ENCODE results near the gene PTH2. TPM values are rescaled to one million over a fixed set of nuclear protein-coding genes. Genes with fewer than 3 reads are reported as not detected.
"Not testable (repeated sequence)": the region's sequence is repeated elsewhere in the genome, so short reads cannot be mapped to it uniquely, and the experiment has no call there.

Gene PTH2
- total and polyA plus RNA-seq, 2 donors: not detected

GRCh38 chr19:49389406-49389805, 33.8 kb downstream of the PTH2 start:
- 97% methylated on average over 20 of the region's 20 CpGs for WGBS
- H3K36me3 ChIP-seq (ENCODE audit: control insufficient read depth in 2 of 2, insufficient read depth in 2 of 2, low read length in 1 of 2): no peaks in the 10 kb centered on the region
- DNase-seq (ENCODE audit: low read depth in 6 of 9, low spot score in 9 of 9): no peak

GRCh38 chr19:49387936-49388372, 35.3 kb downstream of the PTH2 start, which contains the start of gene KASH5:
KASH5 (plus strand) TSS chr19:49388249; CDS start chr19:49390884, 2,635 bp downstream.
- Histone ChIP-seq H3K4me1 (ENCODE audit: control insufficient read depth in 2 of 2, insufficient read depth in 2 of 2, low read length in 2 of 2) (peaks cover 0 to 5% of the 10 kb centered on the region in 2 donors), H3K27me3 (ENCODE audit: control insufficient read depth in 2 of 2, insufficient read depth in 1 of 2, low read length in 1 of 2) (peaks cover 0 to 10% of the 10 kb centered on the region in 2 donors), H3K4me3 (ENCODE audit: low read length in 2 of 2) (peak within 1 kb of the TSS in 1 of 2 donors; percentile 15), H3K9me3 (ENCODE audit: control insufficient read depth in 2 of 2, insufficient read depth in 1 of 2, low read length in 1 of 2) (peaks cover 0 to 17% of the 10 kb centered on the region in 2 donors), H3K36me3 (ENCODE audit: control insufficient read depth in 2 of 2, insufficient read depth in 2 of 2, low read length in 1 of 2) (no peaks in the 10 kb centered on the region), H3K27ac (ENCODE audit: low read depth in 1 of 2, low read length in 1 of 2) (no peak within 1 kb of the TSS)
- DNase-seq (ENCODE audit: low read depth in 6 of 9, low spot score in 9 of 9): peak in 4 of 9 donors; percentile 41 to 65 (median 48)
- 54% methylated on average over 40 of the region's 40 CpGs for WGBS

More at GRCh38 chr19:49389406-49389805, 33.8 kb downstream of the PTH2 start:
- Histone ChIP-seq H3K4me3 (ENCODE audit: low read length in 2 of 2) (no peak overlapping the region), H3K27ac (ENCODE audit: low read depth in 1 of 2, low read length in 1 of 2) (no peak overlapping the region), H3K9me3 (ENCODE audit: control insufficient read depth in 2 of 2, insufficient read depth in 1 of 2, low read length in 1 of 2) (peaks cover 0 to 17% of the 10 kb centered on the region in 2 donors), H3K4me1 (ENCODE audit: control insufficient read depth in 2 of 2, insufficient read depth in 2 of 2, low read length in 2 of 2) (peaks cover 0 to 12% of the 10 kb centered on the region in 2 donors), H3K27me3 (ENCODE audit: control insufficient read depth in 2 of 2, insufficient read depth in 1 of 2, low read length in 1 of 2) (peaks cover 0 to 17% of the 10 kb centered on the region in 2 donors)

GRCh38 chr19:49383599-49383998, 39.6 kb downstream of the PTH2 start:
- no peak for DNase-seq (ENCODE audit: low read depth in 6 of 9, low spot score in 9 of 9)
- peaks cover 0 to 8% of the 10 kb centered on the region in 2 donors for H3K9me3 ChIP-seq (ENCODE audit: control insufficient read depth in 2 of 2, insufficient read depth in 1 of 2, low read length in 1 of 2)
- H3K36me3 ChIP-seq (ENCODE audit: control insufficient read depth in 2 of 2, insufficient read depth in 2 of 2, low read length in 1 of 2): no peaks in the 10 kb centered on the region
- H3K4me1 ChIP-seq (ENCODE audit: control insufficient read depth in 2 of 2, insufficient read depth in 2 of 2, low read length in 2 of 2): no peaks in the 10 kb centered on the region
- no peak overlapping the region for H3K27ac ChIP-seq (ENCODE audit: low read depth in 1 of 2, low read length in 1 of 2)
- H3K27me3 ChIP-seq (ENCODE audit: control insufficient read depth in 2 of 2, insufficient read depth in 1 of 2, low read length in 1 of 2): peaks cover 0 to 4% of the 10 kb centered on the region in 2 donors
- 95% methylated on average over 1 of the region's 1 CpG for WGBS
- no peak overlapping the region for H3K4me3 ChIP-seq (ENCODE audit: low read length in 2 of 2)

GRCh38 chr19:49382639-49383038, 40.6 kb downstream of the PTH2 start:
- Histone ChIP-seq H3K9me3 (ENCODE audit: control insufficient read depth in 2 of 2, insufficient read depth in 1 of 2, low read length in 1 of 2) (no peaks in the 10 kb centered on the region), H3K27ac (ENCODE audit: low read depth in 1 of 2, low read length in 1 of 2) (no peak overlapping the region), H3K36me3 (ENCODE audit: control insufficient read depth in 2 of 2, insufficient read depth in 2 of 2, low read length in 1 of 2) (no peaks in the 10 kb centered on the region), H3K27me3 (ENCODE audit: control insufficient read depth in 2 of 2, insufficient read depth in 1 of 2, low read length in 1 of 2) (peaks cover 0 to 4% of the 10 kb centered on the region in 2 donors), H3K4me3 (ENCODE audit: low read length in 2 of 2) (no peak overlapping the region), H3K4me1 (ENCODE audit: control insufficient read depth in 2 of 2, insufficient read depth in 2 of 2, low read length in 2 of 2) (no peaks in the 10 kb centered on the region)
- WGBS: 97% methylated on average over 5 of the region's 5 CpGs
- DNase-seq (ENCODE audit: low read depth in 6 of 9, low spot score in 9 of 9): no peak

- H3K27ac ChIP-seq (ENCODE audit: low read depth in 1 of 2, low read length in 1 of 2): no peak overlapping the region
- no peaks in the 10 kb centered on the region for H3K9me3 ChIP-seq (ENCODE audit: control insufficient read depth in 2 of 2, insufficient read depth in 1 of 2, low read length in 1 of 2)
- H3K4me1 ChIP-seq (ENCODE audit: control insufficient read depth in 2 of 2, insufficient read depth in 2 of 2, low read length in 2 of 2): no peaks in the 10 kb centered on the region
- peaks cover 0 to 4% of the 10 kb centered on the region in 2 donors for H3K27me3 ChIP-seq (ENCODE audit: control insufficient read depth in 2 of 2, insufficient read depth in 1 of 2, low read length in 1 of 2)
- H3K36me3 ChIP-seq (ENCODE audit: control insufficient read depth in 2 of 2, insufficient read depth in 2 of 2, low read length in 1 of 2): no peaks in the 10 kb centered on the region
- DNase-seq (ENCODE audit: low read depth in 6 of 9, low spot score in 9 of 9): no peak
- 97% methylated on average over 3 of the region's 3 CpGs for WGBS
- H3K4me3 ChIP-seq (ENCODE audit: low read length in 2 of 2): no peak overlapping the region
Measured at GRCh38 chr19:49380391-49380790, 42.9 kb downstream of the PTH2 start.

GRCh38 chr19:49378512-49378911, 44.7 kb downstream of the PTH2 start:
- no peak overlapping the region for H3K27ac ChIP-seq (ENCODE audit: low read depth in 1 of 2, low read length in 1 of 2)
- no peak for DNase-seq (ENCODE audit: low read depth in 6 of 9, low spot score in 9 of 9)
- no peaks in the 10 kb centered on the region for H3K4me1 ChIP-seq (ENCODE audit: control insufficient read depth in 2 of 2, insufficient read depth in 2 of 2, low read length in 2 of 2)
- no peak overlapping the region for H3K4me3 ChIP-seq (ENCODE audit: low read length in 2 of 2)
- no peaks in the 10 kb centered on the region for H3K9me3 ChIP-seq (ENCODE audit: control insufficient read depth in 2 of 2, insufficient read depth in 1 of 2, low read length in 1 of 2)
- H3K36me3 ChIP-seq (ENCODE audit: control insufficient read depth in 2 of 2, insufficient read depth in 2 of 2, low read length in 1 of 2): no peaks in the 10 kb centered on the region
- WGBS: 77% methylated on average over 3 of the region's 3 CpGs
- peaks cover 0 to 7% of the 10 kb centered on the region in 2 donors for H3K27me3 ChIP-seq (ENCODE audit: control insufficient read depth in 2 of 2, insufficient read depth in 1 of 2, low read length in 1 of 2)

- H3K27me3 ChIP-seq (ENCODE audit: control insufficient read depth in 2 of 2, insufficient read depth in 1 of 2, low read length in 1 of 2): peaks cover 0 to 7% of the 10 kb centered on the region in 2 donors
- H3K36me3 ChIP-seq (ENCODE audit: control insufficient read depth in 2 of 2, insufficient read depth in 2 of 2, low read length in 1 of 2): no peaks in the 10 kb centered on the region
- H3K4me1 ChIP-seq (ENCODE audit: control insufficient read depth in 2 of 2, insufficient read depth in 2 of 2, low read length in 2 of 2): no peaks in the 10 kb centered on the region
- DNase-seq (ENCODE audit: low read depth in 6 of 9, low spot score in 9 of 9): no peak
- H3K4me3 ChIP-seq (ENCODE audit: low read length in 2 of 2): no peak overlapping the region
- WGBS: 94% methylated on average over 16 of the region's 16 CpGs
- peaks cover under 1 to 7% of the 10 kb centered on the region in 2 donors for H3K9me3 ChIP-seq (ENCODE audit: control insufficient read depth in 2 of 2, insufficient read depth in 1 of 2, low read length in 1 of 2)
- H3K27ac ChIP-seq (ENCODE audit: low read depth in 1 of 2, low read length in 1 of 2): no peak overlapping the region
Measured at GRCh38 chr19:49374665-49375434, 48.4 kb downstream of the PTH2 start.

GRCh38 chr19:49373174-49373573, 50.1 kb downstream of the PTH2 start:
- H3K36me3 ChIP-seq (ENCODE audit: control insufficient read depth in 2 of 2, insufficient read depth in 2 of 2, low read length in 1 of 2); H3K27me3 ChIP-seq (ENCODE audit: control insufficient read depth in 2 of 2, insufficient read depth in 1 of 2, low read length in 1 of 2); DNase-seq (ENCODE audit: low read depth in 6 of 9, low spot score in 9 of 9); H3K27ac ChIP-seq (ENCODE audit: low read depth in 1 of 2, low read length in 1 of 2); H3K4me1 ChIP-seq (ENCODE audit: control insufficient read depth in 2 of 2, insufficient read depth in 2 of 2, low read length in 2 of 2); H3K4me3 ChIP-seq (ENCODE audit: low read length in 2 of 2): not testable (repeated sequence)
- WGBS: 93% methylated on average over 3 of the region's 3 CpGs
- peaks cover 4 to 14% of the 10 kb centered on the region in 2 donors for H3K9me3 ChIP-seq (ENCODE audit: control insufficient read depth in 2 of 2, insufficient read depth in 1 of 2, low read length in 1 of 2)

Measured in thymus (tissue), 11 donors.